Astrocyte (in vitro differentiated cells and primary cell): ENCODE measurements around the gene WNT7A. TPM values are rescaled to one million over a fixed set of nuclear protein-coding genes. Genes with fewer than 3 reads are reported as not detected.

Experiments
- DNase-seq: peaks from one replicate; pipeline ENCODE4 v3.0.0-alpha.2; 2010; ENCODE audit warnings: low read depth
- FAIRE-seq: peaks from 2 replicates; lab custom pipeline; 2011; peaks lifted over from hg19 to GRCh38; lab: Jason Lieb, UNC
- H2AFZ ChIP-seq: 2 replicates; pipeline ENCODE4 v1.6.0; 2012; ENCODE audit warnings: low read depth, low read length, inconsistent platforms
- H3K27ac ChIP-seq: 2 replicates; pipeline ENCODE4 v1.5.1; 2011; ENCODE audit warnings: low read depth, low read length, inconsistent platforms
- H3K27me3 ChIP-seq: 2 replicates; pipeline ENCODE4 v1.6.0; 2011; ENCODE audit warnings: low read length, inconsistent platforms; ENCODE audit not compliant: insufficient read depth
- H3K36me3 ChIP-seq: 2 replicates; pipeline ENCODE4 v1.5.1; 2011; ENCODE audit warnings: low read length, inconsistent platforms; ENCODE audit not compliant: insufficient read depth
- H3K4me1 ChIP-seq: 2 replicates; pipeline ENCODE4 v1.5.1; 2011; ENCODE audit warnings: low read length, inconsistent platforms; ENCODE audit not compliant: insufficient read depth
- H3K4me2 ChIP-seq: 2 replicates; pipeline ENCODE4 v1.6.0; 2012; ENCODE audit warnings: low read length, inconsistent platforms
- H3K4me3 ChIP-seq: 2 replicates; pipeline ENCODE4 v1.5.1; 2011; ENCODE audit warnings: low read depth, mild to moderate bottlenecking, low read length, inconsistent platforms; ENCODE audit not compliant: insufficient read depth
- H3K79me2 ChIP-seq: 2 replicates; pipeline ENCODE4 v1.6.0; 2012; ENCODE audit warnings: mild to moderate bottlenecking, low read length, inconsistent platforms; ENCODE audit not compliant: insufficient read depth
- H3K9ac ChIP-seq: 2 replicates; pipeline ENCODE4 v1.6.0; 2012; ENCODE audit warnings: mild to moderate bottlenecking, low read length, inconsistent platforms
- H3K9me3 ChIP-seq: 2 replicates; pipeline ENCODE4 v1.5.1; 2012; ENCODE audit warnings: low read depth, mild to moderate bottlenecking, low read length, inconsistent platforms; ENCODE audit not compliant: insufficient read depth
- H4K20me1 ChIP-seq: 2 replicates; pipeline ENCODE4 v1.6.0; 2012; ENCODE audit warnings: low read length, inconsistent platforms; ENCODE audit not compliant: insufficient read depth
- H3K27ac Mint-ChIP-seq: one replicate; pipeline ENCODE4 v1.8.0; 2021; ENCODE audit warnings: mild to moderate bottlenecking, mixed read lengths; ENCODE audit not compliant: unreplicated experiment
- H3K27me3 Mint-ChIP-seq: one replicate; pipeline ENCODE4 v1.8.0; 2021; ENCODE audit warnings: low read depth, mixed read lengths; ENCODE audit not compliant: unreplicated experiment
- H3K36me3 Mint-ChIP-seq: one replicate; pipeline ENCODE4 v1.8.0; 2021; ENCODE audit warnings: low read depth, mixed read lengths; ENCODE audit not compliant: unreplicated experiment
- H3K4me1 Mint-ChIP-seq: one replicate; pipeline ENCODE4 v1.8.0; 2021; ENCODE audit warnings: low read depth, mixed read lengths; ENCODE audit not compliant: unreplicated experiment
- H3K4me3 Mint-ChIP-seq: one replicate; pipeline ENCODE4 v1.8.0; 2021; ENCODE audit warnings: mild to moderate bottlenecking, moderate library complexity, mixed read lengths; ENCODE audit not compliant: unreplicated experiment
- H3K9me3 Mint-ChIP-seq: one replicate; pipeline ENCODE4 v1.8.0; 2021; ENCODE audit warnings: mild to moderate bottlenecking, mixed read lengths; ENCODE audit not compliant: unreplicated experiment
- EZH2 ChIP-seq: IDR thresholded peaks from 2 replicates; pipeline ENCODE4 v1.6.1; 2012; ENCODE audit warnings: mild to moderate bottlenecking, low read length, inconsistent platforms; ENCODE audit not compliant: insufficient read depth
- total RNA-seq: library from RNA; stranded (reverse); gene quantifications from 2 replicates; pipeline ENCODE4 v1.2.1, GENCODE V29; 2021
- TF ChIP-seq, protein P1 (sequence below): IDR thresholded peaks from 2 replicates; pipeline ENCODE4 v1.5.1; 2011; ENCODE audit warnings: low read depth, mild to moderate bottlenecking, inconsistent platforms, low read length, moderate library complexity; ENCODE audit not compliant: insufficient read depth

Gene WNT7A
- total RNA-seq, 1 donor from 2014 or later: 1.7 TPM

DNA sequence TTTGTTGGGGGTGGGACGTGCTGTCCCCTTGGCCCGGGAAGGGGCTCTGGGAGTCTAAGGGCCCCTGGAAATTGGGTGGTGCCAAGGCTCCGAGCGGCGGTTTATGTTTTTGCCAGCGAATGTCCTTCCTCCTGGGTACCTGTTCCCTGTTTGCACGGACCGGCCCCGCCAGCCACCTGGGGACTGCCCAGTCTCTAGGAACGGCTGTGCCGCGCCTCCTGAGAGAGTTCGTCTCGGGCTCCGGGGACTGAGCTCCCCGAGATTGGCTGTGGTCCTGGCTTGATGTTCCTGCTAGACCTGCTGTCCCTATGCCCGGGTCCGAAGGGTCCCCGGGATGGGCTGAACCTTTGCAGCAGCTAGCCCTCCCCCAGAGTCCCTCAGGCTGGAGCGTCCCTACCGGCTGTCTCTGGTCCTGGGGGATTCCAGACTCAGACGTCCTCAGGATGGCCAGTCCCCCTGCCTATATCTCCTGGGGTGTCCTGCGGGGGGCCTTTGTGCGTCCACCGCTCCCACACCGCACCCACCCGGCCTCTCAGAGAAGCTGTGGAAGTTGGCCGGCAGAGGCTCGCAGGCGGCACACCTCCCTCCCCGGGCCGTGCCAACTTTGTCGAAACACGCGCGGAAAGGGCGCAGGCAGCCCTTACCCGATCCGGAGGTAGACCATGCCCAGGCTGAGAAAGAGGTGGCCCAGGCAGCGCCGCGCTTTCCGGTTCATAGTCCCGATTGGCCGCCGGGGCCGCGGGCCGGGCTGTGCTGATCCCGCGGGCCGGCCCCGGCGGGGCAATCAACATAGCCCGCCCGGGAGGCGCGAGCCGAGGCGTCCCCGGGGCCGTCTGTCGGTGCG, 547 bp downstream of the WNT7A start:
- peaks cover 6% of the 10 kb centered on the region for H3K9me3 Mint-ChIP-seq
- Histone ChIP-seq H3K4me3 (no peak overlapping the region), H3K9me3 (peaks cover 4% of the 10 kb centered on the region), H3K27ac (no peak overlapping the region), H4K20me1 (no peaks in the 10 kb centered on the region), H2AFZ (no peak overlapping the region), H3K4me2 (peak overlapping the region; percentile 33), H3K27me3 (peaks cover 69% of the 10 kb centered on the region), H3K4me1 (no peaks in the 10 kb centered on the region), H3K9ac (no peak overlapping the region), H3K36me3 (no peaks in the 10 kb centered on the region), H3K79me2 (no peaks in the 10 kb centered on the region)
- no peaks in the 10 kb centered on the region for H3K4me1 Mint-ChIP-seq
- DNase-seq: no peak
- no peak overlapping the region for H3K27ac Mint-ChIP-seq
- TF ChIP-seq EZH2: peak; percentile 76
- TF ChIP-seq, protein P1, sequence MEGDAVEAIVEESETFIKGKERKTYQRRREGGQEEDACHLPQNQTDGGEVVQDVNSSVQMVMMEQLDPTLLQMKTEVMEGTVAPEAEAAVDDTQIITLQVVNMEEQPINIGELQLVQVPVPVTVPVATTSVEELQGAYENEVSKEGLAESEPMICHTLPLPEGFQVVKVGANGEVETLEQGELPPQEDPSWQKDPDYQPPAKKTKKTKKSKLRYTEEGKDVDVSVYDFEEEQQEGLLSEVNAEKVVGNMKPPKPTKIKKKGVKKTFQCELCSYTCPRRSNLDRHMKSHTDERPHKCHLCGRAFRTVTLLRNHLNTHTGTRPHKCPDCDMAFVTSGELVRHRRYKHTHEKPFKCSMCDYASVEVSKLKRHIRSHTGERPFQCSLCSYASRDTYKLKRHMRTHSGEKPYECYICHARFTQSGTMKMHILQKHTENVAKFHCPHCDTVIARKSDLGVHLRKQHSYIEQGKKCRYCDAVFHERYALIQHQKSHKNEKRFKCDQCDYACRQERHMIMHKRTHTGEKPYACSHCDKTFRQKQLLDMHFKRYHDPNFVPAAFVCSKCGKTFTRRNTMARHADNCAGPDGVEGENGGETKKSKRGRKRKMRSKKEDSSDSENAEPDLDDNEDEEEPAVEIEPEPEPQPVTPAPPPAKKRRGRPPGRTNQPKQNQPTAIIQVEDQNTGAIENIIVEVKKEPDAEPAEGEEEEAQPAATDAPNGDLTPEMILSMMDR: no peak
- no peak for FAIRE-seq
- peaks cover 80% of the 10 kb centered on the region for H3K27me3 Mint-ChIP-seq
- peak overlapping the region; percentile 66 for H3K4me3 Mint-ChIP-seq
- H3K36me3 Mint-ChIP-seq: peaks cover 2% of the 10 kb centered on the region

DNA sequence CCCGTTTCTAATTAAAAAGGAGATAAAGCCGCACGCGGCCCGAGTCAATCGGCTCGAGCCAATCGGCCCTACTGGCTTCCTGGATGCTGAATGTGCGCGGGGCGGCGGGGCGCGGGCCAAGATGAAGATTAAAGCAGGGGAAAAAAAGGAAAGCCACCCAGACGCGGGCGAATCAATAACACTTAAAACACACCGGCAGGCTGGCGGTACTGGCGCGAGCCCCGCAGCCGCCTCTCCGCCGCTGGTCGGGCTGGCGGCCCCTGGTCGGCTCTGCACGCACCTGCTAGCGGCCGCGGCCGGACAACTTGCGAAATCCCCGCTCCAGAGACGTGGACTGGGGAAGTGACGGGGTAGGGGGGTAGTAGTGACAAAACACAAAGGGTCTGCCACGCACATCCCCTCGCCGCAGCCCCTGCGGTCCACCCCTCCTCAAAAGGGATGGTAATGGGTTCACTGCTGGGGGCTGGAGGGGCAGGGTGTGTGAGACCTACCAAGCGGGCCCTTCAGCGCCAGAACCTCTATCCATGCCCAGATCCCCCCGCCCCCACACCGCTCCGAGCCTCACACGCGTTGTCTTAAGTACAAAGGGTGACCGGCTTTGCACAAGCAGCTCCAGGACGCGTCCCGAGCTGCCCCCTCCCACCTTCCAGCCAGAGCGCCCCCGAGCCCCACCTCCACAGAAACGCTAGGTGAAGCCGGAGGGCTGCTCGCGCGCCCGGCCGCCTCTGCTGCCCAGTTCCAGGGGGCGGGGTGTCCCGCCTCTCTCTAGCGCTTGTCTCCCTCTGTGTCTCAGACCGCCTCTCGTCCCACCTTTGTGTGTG, 1.4 kb downstream of the WNT7A start:
- TF ChIP-seq, protein P1: no peak
- peak; percentile 82 for TF ChIP-seq EZH2
- Histone ChIP-seq H3K79me2 (no peaks in the 10 kb centered on the region), H3K9me3 (peaks cover 4% of the 10 kb centered on the region), H3K4me2 (peak overlapping the region; percentile 3), H3K36me3 (no peaks in the 10 kb centered on the region), H3K4me1 (no peaks in the 10 kb centered on the region), H2AFZ (no peak overlapping the region), H3K9ac (no peak overlapping the region), H4K20me1 (no peaks in the 10 kb centered on the region), H3K4me3 (no peak overlapping the region), H3K27me3 (peaks cover 68% of the 10 kb centered on the region), H3K27ac (no peak overlapping the region)
- Mint-ChIP-seq H3K4me3 (peak overlapping the region; percentile 72), H3K27me3 (peaks cover 79% of the 10 kb centered on the region), H3K36me3 (peaks cover 3% of the 10 kb centered on the region), H3K9me3 (peaks cover 6% of the 10 kb centered on the region), H3K4me1 (no peaks in the 10 kb centered on the region), H3K27ac (no peak overlapping the region)
- DNase-seq (no peak), FAIRE-seq (no peak)
